SU-DHL-6 (cell line): ENCODE results near the gene APBA2.

Source experiments
- H2AFZ ChIP-seq: fragments of 200-600 bp; sonication (generic); 2 replicates; pipeline ENCODE4 v1.6.1; 2014; ENCODE audit warnings: low read depth, mild to moderate bottlenecking, moderate library complexity, mixed read lengths, antibody characterized with exemption, low read length; ENCODE audit not compliant: severe bottlenecking
- H3F3A ChIP-seq: fragments of 200-600 bp; shearing (Covaris generic); 2 replicates; pipeline ENCODE4 v1.6.0; 2016; ENCODE audit warnings: antibody characterized with exemption, mild to moderate bottlenecking; ENCODE audit not compliant: insufficient read depth
- H3K27ac ChIP-seq: fragments of 200-600 bp; sonication (generic); 2 replicates; pipeline ENCODE4 v1.5.1; 2016; ENCODE audit warnings: low read depth, mild to moderate bottlenecking, low read length, moderate library complexity, mixed read lengths
- H3K27me3 ChIP-seq: fragments of 200-600 bp; sonication (generic), shearing (Covaris generic); 2 replicates; pipeline ENCODE4 v1.6.0; 2014; ENCODE audit warnings: mild to moderate bottlenecking, low read length
- H3K36me3 ChIP-seq: fragments of 200-600 bp; sonication (generic); 2 replicates; pipeline ENCODE4 v1.6.1; 2014; ENCODE audit warnings: mild to moderate bottlenecking, low read length, mixed read lengths
- H3K4me2 ChIP-seq: fragments of 300-600, 200-600 bp; shearing (Covaris generic), sonication (generic); 2 replicates; pipeline ENCODE4 v1.6.0; 2014; ENCODE audit warnings: low read length, low read depth, mild to moderate bottlenecking; ENCODE audit not compliant: poor library complexity, severe bottlenecking
- H3K4me3 ChIP-seq: fragments of 200-600 bp; sonication (generic); 2 replicates; pipeline ENCODE4 v1.5.1; 2014; ENCODE audit warnings: antibody characterized with exemption, low read length, mild to moderate bottlenecking, mixed read lengths; ENCODE audit not compliant: insufficient read depth, poor library complexity, severe bottlenecking
- H3K79me2 ChIP-seq: fragments of 200-600 bp; sonication (generic); 2 replicates; pipeline ENCODE4 v1.6.1; 2014; ENCODE audit warnings: mild to moderate bottlenecking, low read length, moderate library complexity; ENCODE audit not compliant: insufficient read depth
- H3K9ac ChIP-seq: fragments of 200-600 bp; sonication (generic); 2 replicates; pipeline ENCODE4 v1.7.0; 2014; ENCODE audit warnings: mild to moderate bottlenecking, low read length
- H3K9me2 ChIP-seq: fragments of 200-600 bp; sonication (generic); replicated peaks from 2 replicates; pipeline ENCODE4 v1.6.1; 2014; ENCODE audit warnings: low read length; ENCODE audit not compliant: insufficient read depth
- H3K9me3 ChIP-seq: fragments of 200-600 bp; sonication (generic); 2 replicates; pipeline ENCODE4 v1.6.1; 2014; ENCODE audit warnings: low read length, mixed read lengths; ENCODE audit not compliant: insufficient read depth
- H4K20me1 ChIP-seq: fragments of 200-600 bp; sonication (generic); 2 replicates; pipeline ENCODE4 v1.6.1; 2014; ENCODE audit warnings: low read depth, mild to moderate bottlenecking, antibody characterized with exemption, low read length, moderate library complexity, mixed read lengths
- CTCF ChIP-seq: fragments of 200-600 bp; sonication (generic); IDR thresholded peaks from one replicate; pipeline ENCODE4 v1.5.1; 2017; ENCODE audit warnings: antibody characterized with exemption, mild to moderate bottlenecking, low read length, moderate library complexity; ENCODE audit not compliant: insufficient read depth, poor library complexity, severe bottlenecking
- EZH2phosphoT487 ChIP-seq: fragments of 200-600 bp; sonication (generic), shearing (Covaris generic); conservative IDR thresholded peaks from 2 replicates; pipeline ENCODE4 v1.6.1; 2018; ENCODE audit warnings: mild to moderate bottlenecking, antibody characterized with exemption, low read length, moderate library complexity, mixed read lengths

Gene APBA2

GRCh38 chr15:28911310-28911931 lies 25.6 kb downstream of the APBA2 start:
- Histone ChIP-seq H3K27me3 (no peaks in the 10 kb centered on the region), H3K9me3 (no peaks in the 10 kb centered on the region), H3K9me2 (no peaks in the 10 kb centered on the region), H3K4me3 (no peak overlapping the region), H3F3A (no peaks in the 10 kb centered on the region), H3K4me2 (no peak overlapping the region), H3K27ac (no peak overlapping the region), H4K20me1 (no peaks in the 10 kb centered on the region), H3K79me2 (no peaks in the 10 kb centered on the region), H3K9ac (no peak overlapping the region), H2AFZ (no peak overlapping the region), H3K36me3 (no peaks in the 10 kb centered on the region)
- no peak for TF ChIP-seq CTCF
- no peak for TF ChIP-seq EZH2phosphoT487

- no peak overlapping the region for H3K4me3 ChIP-seq
- no peak overlapping the region for H3K27ac ChIP-seq
- H2AFZ ChIP-seq: no peak overlapping the region
- TF ChIP-seq CTCF (no peak), EZH2phosphoT487 (no peak)
- H3K9me3 ChIP-seq: no peaks in the 10 kb centered on the region
- H3K9ac ChIP-seq: no peak overlapping the region
- no peaks in the 10 kb centered on the region for H3K9me2 ChIP-seq
- H3K79me2 ChIP-seq: no peaks in the 10 kb centered on the region
- H3K27me3 ChIP-seq: no peaks in the 10 kb centered on the region
- H3K36me3 ChIP-seq: no peaks in the 10 kb centered on the region
- H3K4me2 ChIP-seq: no peak overlapping the region
- H3F3A ChIP-seq: no peaks in the 10 kb centered on the region
- H4K20me1 ChIP-seq: no peaks in the 10 kb centered on the region
Observed at GRCh38 chr15:28912422-28912821, 26.6 kb downstream of the APBA2 start.

DNA sequence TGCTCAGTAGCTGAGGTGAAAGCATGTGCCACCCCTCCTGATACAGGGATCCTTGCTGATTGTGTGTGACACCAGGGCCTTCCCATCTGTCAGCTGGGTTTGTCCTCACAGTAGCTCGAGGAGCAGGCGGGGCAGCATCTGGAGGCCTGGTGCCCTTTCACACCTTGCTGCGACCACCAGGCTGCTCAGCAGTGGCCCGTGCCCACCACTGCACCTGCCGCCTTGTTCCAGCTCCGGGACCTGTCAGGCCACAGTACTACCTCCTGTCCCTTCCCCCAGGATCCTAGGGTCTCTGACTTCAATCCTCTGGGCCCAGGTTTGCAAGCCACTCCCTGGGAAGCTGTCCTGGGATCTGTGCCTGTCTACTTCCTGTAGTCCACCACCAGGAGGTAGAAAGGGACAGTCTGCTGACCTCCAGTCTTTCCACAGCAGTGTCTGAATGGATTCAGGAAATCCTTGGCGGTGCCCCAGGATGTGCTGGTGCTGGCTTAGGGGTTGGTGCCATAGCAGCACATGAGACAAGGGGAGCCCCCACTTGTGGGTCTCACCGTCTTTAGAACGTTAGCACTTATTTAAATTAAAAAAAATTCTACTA lies 27.5 kb downstream of the APBA2 start:
- no peak overlapping the region for H3K27ac ChIP-seq
- H3K27me3 ChIP-seq: no peaks in the 10 kb centered on the region
- H3K4me2 ChIP-seq: no peak overlapping the region
- no peak overlapping the region for H2AFZ ChIP-seq
- H3K9ac ChIP-seq: no peak overlapping the region
- H3K9me2 ChIP-seq: no peaks in the 10 kb centered on the region
- no peaks in the 10 kb centered on the region for H3K9me3 ChIP-seq
- no peaks in the 10 kb centered on the region for H4K20me1 ChIP-seq
- TF ChIP-seq EZH2phosphoT487: no peak
- H3K36me3 ChIP-seq: no peaks in the 10 kb centered on the region
- H3F3A ChIP-seq: no peaks in the 10 kb centered on the region
- no peaks in the 10 kb centered on the region for H3K79me2 ChIP-seq
- no peak overlapping the region for H3K4me3 ChIP-seq

- Histone ChIP-seq H3K79me2 (no peaks in the 10 kb centered on the region), H3K27me3 (no peaks in the 10 kb centered on the region), H4K20me1 (no peaks in the 10 kb centered on the region), H3K4me2 (no peak overlapping the region), H2AFZ (no peak overlapping the region), H3K36me3 (no peaks in the 10 kb centered on the region), H3F3A (no peaks in the 10 kb centered on the region), H3K4me3 (no peak overlapping the region), H3K9ac (no peak overlapping the region), H3K9me3 (no peaks in the 10 kb centered on the region), H3K27ac (no peak overlapping the region), H3K9me2 (no peaks in the 10 kb centered on the region)
- TF ChIP-seq CTCF (no peak), EZH2phosphoT487 (no peak)
Observed at GRCh38 chr15:28914046-28914445, 28.3 kb downstream of the APBA2 start.
